PC-3 (cell line): Measurements from ENCODE around the gene GPD1L.

Experiments used
- EZH2 ChIP-seq: fragments of 300-600 bp; sonication (generic); IDR thresholded peaks from one replicate; pipeline ENCODE4 v1.6.1; 2017; ENCODE audit warnings: antibody characterized with exemption, mild to moderate bottlenecking, low read length; ENCODE audit not compliant: unreplicated experiment
- EZH2phosphoT487 ChIP-seq: fragments of 300-600 bp; sonication (generic); IDR thresholded peaks from 2 replicates; pipeline ENCODE4 v1.6.1; 2018; ENCODE audit warnings: mild to moderate bottlenecking, antibody characterized with exemption, low read length, borderline replicate concordance
- TF ChIP-seq, protein P1 (sequence below): fragments of 300-600 bp; sonication (generic); conservative IDR thresholded peaks from 2 replicates; pipeline ENCODE4 v1.5.1; 2017; ENCODE audit warnings: antibody characterized with exemption, low read depth, mild to moderate bottlenecking, low read length

DNA sequence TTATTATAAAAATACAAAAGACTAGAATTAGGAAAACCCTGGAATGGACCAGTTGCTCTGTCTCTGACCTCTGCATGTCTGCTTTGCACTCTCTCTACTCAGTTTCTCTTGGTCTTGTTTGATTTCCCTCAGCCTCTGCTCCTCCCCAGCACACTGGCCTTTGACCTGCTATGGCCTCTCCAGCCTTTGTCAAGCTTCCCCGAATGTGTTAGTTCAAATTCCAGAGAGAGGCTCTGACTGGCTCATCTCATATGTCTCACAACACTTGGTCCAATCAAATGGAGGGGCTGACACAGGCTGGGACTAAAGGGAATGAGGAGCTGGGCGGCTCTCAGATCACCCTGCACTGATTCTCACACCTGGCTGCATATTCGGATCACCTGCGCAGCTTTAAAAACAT lies 79.7 kb downstream of the GPD1L start:
- TF ChIP-seq EZH2: no peak
- TF ChIP-seq, protein P1, sequence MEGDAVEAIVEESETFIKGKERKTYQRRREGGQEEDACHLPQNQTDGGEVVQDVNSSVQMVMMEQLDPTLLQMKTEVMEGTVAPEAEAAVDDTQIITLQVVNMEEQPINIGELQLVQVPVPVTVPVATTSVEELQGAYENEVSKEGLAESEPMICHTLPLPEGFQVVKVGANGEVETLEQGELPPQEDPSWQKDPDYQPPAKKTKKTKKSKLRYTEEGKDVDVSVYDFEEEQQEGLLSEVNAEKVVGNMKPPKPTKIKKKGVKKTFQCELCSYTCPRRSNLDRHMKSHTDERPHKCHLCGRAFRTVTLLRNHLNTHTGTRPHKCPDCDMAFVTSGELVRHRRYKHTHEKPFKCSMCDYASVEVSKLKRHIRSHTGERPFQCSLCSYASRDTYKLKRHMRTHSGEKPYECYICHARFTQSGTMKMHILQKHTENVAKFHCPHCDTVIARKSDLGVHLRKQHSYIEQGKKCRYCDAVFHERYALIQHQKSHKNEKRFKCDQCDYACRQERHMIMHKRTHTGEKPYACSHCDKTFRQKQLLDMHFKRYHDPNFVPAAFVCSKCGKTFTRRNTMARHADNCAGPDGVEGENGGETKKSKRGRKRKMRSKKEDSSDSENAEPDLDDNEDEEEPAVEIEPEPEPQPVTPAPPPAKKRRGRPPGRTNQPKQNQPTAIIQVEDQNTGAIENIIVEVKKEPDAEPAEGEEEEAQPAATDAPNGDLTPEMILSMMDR: no peak
- TF ChIP-seq EZH2phosphoT487: no peak
